BLaER1 (cell line): ENCODE results near the gene CMC1.

ENCODE experiments used
- H3K27ac ChIP-seq: shearing (Covaris generic); formaldehyde crosslinking; 2 replicates; pipeline ENCODE4 v1.8.1; 2022
- H3K27me3 ChIP-seq: shearing (Covaris generic); formaldehyde crosslinking; 2 replicates; pipeline ENCODE4 v1.8.1; 2022
- H3K36me3 ChIP-seq: shearing (Covaris generic); formaldehyde crosslinking; 2 replicates; pipeline ENCODE4 v1.8.1; 2022
- H3K4me1 ChIP-seq: shearing (Covaris generic); formaldehyde crosslinking; 2 replicates; pipeline ENCODE4 v1.8.1; 2022
- H3K4me2 ChIP-seq: shearing (Covaris generic); formaldehyde crosslinking; 2 replicates; pipeline ENCODE4 v1.8.1; 2022
- H3K4me3 ChIP-seq: shearing (Covaris generic); formaldehyde crosslinking; 2 replicates; pipeline ENCODE4 v1.8.1; 2022
- H3K9ac ChIP-seq: shearing (Covaris generic); formaldehyde crosslinking; 2 replicates; pipeline ENCODE4 v1.8.1; 2022
- H3K9me3 ChIP-seq: shearing (Covaris generic); formaldehyde crosslinking; 2 replicates; pipeline ENCODE4 v1.8.1; 2022
- H4K20me1 ChIP-seq: shearing (Covaris generic); formaldehyde crosslinking; 2 replicates; pipeline ENCODE4 v1.8.1; 2022
- Cebpa-rat ChIP-seq: shearing (Covaris generic); IDR thresholded peaks from 2 replicates; pipeline ENCODE4 v1.8.1; 2022

Gene CMC1

DNA sequence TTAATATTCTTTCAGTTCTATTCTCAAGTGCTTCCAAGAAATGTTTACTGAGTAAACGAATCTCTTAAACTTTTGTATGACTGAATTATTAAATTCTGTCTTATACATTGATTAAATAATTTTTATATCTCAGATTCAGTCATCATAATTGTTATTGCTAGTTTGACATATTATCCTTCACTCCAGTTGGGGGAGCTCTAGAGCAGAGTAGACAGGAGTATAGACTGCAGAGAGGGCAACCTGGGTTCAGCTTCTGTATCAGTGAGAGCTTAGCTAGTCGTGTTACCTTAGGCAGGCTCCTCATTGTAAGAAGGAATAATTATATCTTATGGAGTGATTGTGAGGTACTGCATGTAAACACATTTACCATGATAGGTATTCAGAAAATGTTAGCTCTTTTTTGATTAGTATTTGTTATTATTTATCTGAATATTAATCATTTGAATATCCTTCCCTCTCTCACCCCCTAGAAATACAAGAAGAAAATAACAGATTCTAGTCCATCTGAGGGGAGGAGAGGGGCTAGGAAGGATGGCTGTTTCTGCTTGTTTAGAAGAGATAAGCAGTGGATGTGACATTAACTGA is 76.1 kb downstream of the CMC1 start:
- H3K9ac ChIP-seq, result no peak overlapping the region
- H4K20me1 ChIP-seq, result no peaks in the 10 kb centered on the region
- TF ChIP-seq Cebpa-rat, result no peak
- H3K27me3 ChIP-seq, result no peaks in the 10 kb centered on the region
- H3K4me2 ChIP-seq, result no peak overlapping the region
- H3K4me1 ChIP-seq, result peaks cover 47% of the 10 kb centered on the region
- peaks cover 17% of the 10 kb centered on the region; the same call in 1 of the 2 replicates for H3K36me3 ChIP-seq
- no peak overlapping the region for H3K27ac ChIP-seq
- no peaks in the 10 kb centered on the region for H3K9me3 ChIP-seq
- no peak overlapping the region for H3K4me3 ChIP-seq

DNA sequence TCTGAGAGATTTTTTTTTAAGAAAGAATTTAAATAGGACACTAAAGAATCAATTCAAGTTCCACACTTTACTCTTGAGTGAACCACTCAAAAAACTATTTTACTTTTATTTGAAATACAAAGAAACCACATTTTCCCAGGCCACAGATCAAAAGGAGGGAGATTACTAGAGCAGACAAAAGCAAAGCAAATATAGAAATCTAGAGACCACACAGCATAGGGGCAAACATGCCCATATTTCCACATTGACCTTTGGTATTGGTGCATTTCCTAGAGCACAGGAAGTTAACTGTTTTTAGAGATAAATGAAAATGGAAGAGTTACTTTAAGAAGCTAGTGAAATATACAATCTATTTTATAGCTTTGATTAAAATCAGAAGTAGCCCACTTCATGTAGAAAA is 79.6 kb downstream of the CMC1 start:
- TF ChIP-seq Cebpa-rat, result no peak
- H3K4me3 ChIP-seq, result no peak overlapping the region
- H3K36me3 ChIP-seq, result peaks cover 35% of the 10 kb centered on the region
- H4K20me1 ChIP-seq, result no peaks in the 10 kb centered on the region
- peaks cover 70% of the 10 kb centered on the region for H3K4me1 ChIP-seq
- no peak overlapping the region for H3K27ac ChIP-seq
- H3K9me3 ChIP-seq, result no peaks in the 10 kb centered on the region
- peak overlapping the region; percentile 64 for H3K4me2 ChIP-seq
- H3K9ac ChIP-seq, result no peak overlapping the region
- H3K27me3 ChIP-seq, result no peaks in the 10 kb centered on the region

DNA sequence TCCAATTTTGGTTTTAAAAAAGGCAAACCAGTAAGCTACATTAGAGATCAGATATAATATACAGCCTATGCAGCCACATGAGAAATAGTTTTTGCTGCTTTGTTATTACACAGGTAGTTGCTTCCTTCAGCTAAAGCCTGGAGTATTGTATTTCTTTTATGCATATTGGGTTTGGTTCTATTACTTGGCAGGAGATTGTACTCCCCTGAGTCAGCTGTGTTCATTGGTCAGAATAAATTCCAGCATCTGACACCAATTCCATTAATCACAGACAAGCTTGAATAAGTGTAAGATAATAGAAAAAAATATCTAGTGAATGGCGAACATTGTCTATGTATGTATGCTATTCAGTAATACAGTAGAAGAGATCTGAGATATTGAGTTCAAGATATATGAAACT is 81.0 kb downstream of the CMC1 start:
- no peak overlapping the region for H3K4me3 ChIP-seq
- peaks cover 85% of the 10 kb centered on the region for H3K4me1 ChIP-seq
- no peak for TF ChIP-seq Cebpa-rat
- H3K9ac ChIP-seq, result no peak overlapping the region
- H4K20me1 ChIP-seq, result no peaks in the 10 kb centered on the region
- peak overlapping the region; percentile 64 for H3K4me2 ChIP-seq
- no peaks in the 10 kb centered on the region for H3K27me3 ChIP-seq
- H3K27ac ChIP-seq, result no peak overlapping the region
- peaks cover 35% of the 10 kb centered on the region for H3K36me3 ChIP-seq
- H3K9me3 ChIP-seq, result no peaks in the 10 kb centered on the region

GRCh38 chr3:28326458-28326926 is 85.1 kb downstream of the CMC1 start:
- Histone ChIP-seq H3K4me1 (peaks cover 88% of the 10 kb centered on the region), H3K9ac (no peak overlapping the region), H3K27me3 (no peaks in the 10 kb centered on the region), H3K27ac (no peak overlapping the region; the same call in 1 of the 2 replicates), H3K9me3 (no peaks in the 10 kb centered on the region), H3K4me2 (peak overlapping the region; percentile 50), H3K36me3 (peaks cover 23% of the 10 kb centered on the region), H3K4me3 (no peak overlapping the region), H4K20me1 (no peaks in the 10 kb centered on the region)
- TF ChIP-seq Cebpa-rat, result no peak

GRCh38 chr3:28328188-28329151 is 87.1 kb downstream of the CMC1 start:
- Histone ChIP-seq H4K20me1 (no peaks in the 10 kb centered on the region), H3K27me3 (no peaks in the 10 kb centered on the region), H3K27ac (no peak overlapping the region; the same call in 1 of the 2 replicates), H3K9ac (no peak overlapping the region), H3K9me3 (no peaks in the 10 kb centered on the region), H3K36me3 (peaks cover 23% of the 10 kb centered on the region), H3K4me2 (peak overlapping the region; percentile 10; the same call in 1 of the 2 replicates), H3K4me1 (peaks cover 72% of the 10 kb centered on the region), H3K4me3 (no peak overlapping the region)
- no peak for TF ChIP-seq Cebpa-rat

DNA sequence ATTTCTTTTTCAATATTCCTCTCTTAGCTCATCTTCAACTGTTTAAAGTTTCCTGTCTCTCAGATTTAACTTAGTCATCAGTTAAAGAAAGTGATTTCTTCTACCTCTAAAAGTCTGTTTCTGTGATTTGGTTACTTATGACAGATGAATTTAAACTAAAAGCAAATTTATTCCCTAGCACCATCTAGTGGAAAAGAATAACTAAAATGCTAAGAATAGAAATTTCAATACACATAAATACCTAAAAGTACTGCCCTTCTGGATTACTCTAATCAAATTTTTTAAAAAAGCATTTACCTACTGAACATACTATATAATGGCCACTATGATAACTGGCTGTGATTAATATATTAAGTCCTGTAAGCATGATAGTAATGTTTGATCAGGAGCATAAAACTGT is 93.1 kb downstream of the CMC1 start:
- no peak for TF ChIP-seq Cebpa-rat
- Histone ChIP-seq H3K9ac (no peak overlapping the region), H3K27me3 (no peaks in the 10 kb centered on the region), H4K20me1 (no peaks in the 10 kb centered on the region), H3K4me1 (peaks cover 27% of the 10 kb centered on the region), H3K4me3 (no peak overlapping the region), H3K27ac (no peak overlapping the region), H3K4me2 (no peak overlapping the region), H3K36me3 (peaks cover 32% of the 10 kb centered on the region), H3K9me3 (no peaks in the 10 kb centered on the region)

- Histone ChIP-seq H3K27ac (no peak overlapping the region), H3K27me3 (no peaks in the 10 kb centered on the region), H3K9ac (no peak overlapping the region), H3K9me3 (no peaks in the 10 kb centered on the region), H3K4me2 (0 out of 2 replicates have a peak overlapping the region, but pooled peaks have one; percentile 4), H3K36me3 (peaks cover 35% of the 10 kb centered on the region), H3K4me3 (no peak overlapping the region), H3K4me1 (peaks cover 21% of the 10 kb centered on the region), H4K20me1 (no peaks in the 10 kb centered on the region)
- TF ChIP-seq Cebpa-rat, result no peak
Observed at GRCh38 chr3:28335246-28335645, 93.8 kb downstream of the CMC1 start.

DNA sequence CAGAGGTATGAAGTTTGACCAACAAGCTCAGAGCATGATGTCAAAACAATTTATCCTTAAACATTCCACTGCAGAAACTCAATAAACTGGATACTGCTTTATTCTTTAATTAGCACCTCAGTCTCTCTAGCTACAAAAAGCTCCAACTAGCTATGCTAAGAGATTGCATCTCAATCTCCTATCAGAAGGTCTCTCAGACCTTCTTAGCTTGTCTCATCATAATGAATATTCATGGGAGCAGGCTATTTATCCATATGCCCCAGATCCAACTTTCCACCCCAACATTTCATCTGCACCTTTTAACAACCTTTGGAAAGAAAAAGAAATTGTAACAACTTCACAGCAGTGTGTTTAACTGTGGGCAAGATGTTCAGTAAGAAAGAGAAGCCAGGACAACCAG is 95.8 kb downstream of the CMC1 start:
- peaks cover 33% of the 10 kb centered on the region for H3K36me3 ChIP-seq
- no peak overlapping the region for H3K9ac ChIP-seq
- TF ChIP-seq Cebpa-rat, result no peak

GRCh38 chr3:28343144-28343543 is 101.7 kb downstream of the CMC1 start:
- Histone ChIP-seq H3K36me3 (peaks cover 14% of the 10 kb centered on the region), H3K27me3 (no peaks in the 10 kb centered on the region), H3K9me3 (no peaks in the 10 kb centered on the region), H4K20me1 (0 out of 2 replicates have a peak, but pooled peaks cover 5% of the 10 kb centered on the region), H3K27ac (no peak overlapping the region), H3K4me3 (no peak overlapping the region), H3K4me1 (peaks cover 33% of the 10 kb centered on the region), H3K4me2 (no peak overlapping the region), H3K9ac (no peak overlapping the region)
- no peak for TF ChIP-seq Cebpa-rat

More for the DNA sequence above, 95.8 kb downstream of the CMC1 start:
- no peaks in the 10 kb centered on the region for H3K27me3 ChIP-seq
- H3K4me2 ChIP-seq, result no peak overlapping the region
- H3K27ac ChIP-seq, result no peak overlapping the region
- H4K20me1 ChIP-seq, result no peaks in the 10 kb centered on the region
- peaks cover 14% of the 10 kb centered on the region for H3K4me1 ChIP-seq
- no peaks in the 10 kb centered on the region for H3K9me3 ChIP-seq
- no peak overlapping the region for H3K4me3 ChIP-seq

GRCh38 chr3:28345690-28346089 is 104.3 kb downstream of the CMC1 start:
- Histone ChIP-seq H3K4me1 (peaks cover 42% of the 10 kb centered on the region), H3K9me3 (peaks cover under 1% of the 10 kb centered on the region; the same call in 1 of the 2 replicates), H3K4me2 (peak overlapping the region; percentile 88), H3K4me3 (peak overlapping the region; percentile 90; the same call in 1 of the 2 replicates), H3K27ac (no peak overlapping the region), H3K27me3 (no peaks in the 10 kb centered on the region), H3K36me3 (no peaks in the 10 kb centered on the region; the same call in 1 of the 2 replicates), H3K9ac (no peak overlapping the region), H4K20me1 (0 out of 2 replicates have a peak, but pooled peaks cover 5% of the 10 kb centered on the region)
- no peak for TF ChIP-seq Cebpa-rat
